SK-N-SH treated with all-trans-retinoic acid at 6 μM for 48 hours (cell line): ENCODE data around the gene SLC26A1.

Experiments
- CSDC2 ChIP-seq: fragments of 250-450 bp; sonication (Bioruptor Pico); IDR thresholded peaks from 2 replicates; pipeline ENCODE4 v1.5.0; 2020; ENCODE audit warnings: mild to moderate bottlenecking, moderate library complexity
- PPARA ChIP-seq: fragments of 250-450 bp; sonication (Bioruptor Pico); IDR thresholded peaks from 2 replicates; pipeline ENCODE4 v1.5.0; 2020; ENCODE audit warnings: mild to moderate bottlenecking, borderline replicate concordance
- RARB ChIP-seq: fragments of 250-450 bp; sonication (Bioruptor Pico); IDR thresholded peaks from 2 replicates; pipeline ENCODE4 v1.8.0; 2021; ENCODE audit warnings: mild to moderate bottlenecking, moderate library complexity
- SNAI2 ChIP-seq: fragments of 250-450 bp; sonication (Bioruptor Pico); IDR thresholded peaks from 2 replicates; pipeline ENCODE4 v1.5.0; 2020; ENCODE audit warnings: mild to moderate bottlenecking, moderate library complexity
- TOX ChIP-seq: fragments of 250-450 bp; sonication (Bioruptor Pico); IDR thresholded peaks from 2 replicates; pipeline ENCODE4 v1.8.0; 2021; ENCODE audit warnings: mild to moderate bottlenecking, moderate library complexity, borderline replicate concordance
- ZNF565 ChIP-seq: fragments of 450-650 bp; formaldehyde crosslinking; conservative IDR thresholded peaks from 2 replicates; pipeline ENCODE4 v1.5.0; 2020; ENCODE audit warnings: low read depth, mild to moderate bottlenecking, moderate library complexity
- ZNF8 ChIP-seq: fragments of 450-650 bp; formaldehyde crosslinking; IDR thresholded peaks from 2 replicates; pipeline ENCODE4 v1.5.0; 2020; ENCODE audit warnings: mild to moderate bottlenecking, moderate library complexity
- TF ChIP-seq, protein P1 (sequence below): fragments of 250-450 bp; sonication (Bioruptor Pico); IDR thresholded peaks from 2 replicates; pipeline ENCODE4 v1.5.1; 2021; ENCODE audit warnings: mild to moderate bottlenecking, moderate library complexity
- TF ChIP-seq, protein P2 (sequence below): fragments of 250-450 bp; sonication (Bioruptor Pico); IDR thresholded peaks from 2 replicates; pipeline ENCODE4 v1.5.1; 2020; ENCODE audit warnings: low read depth, mild to moderate bottlenecking, moderate library complexity

DNA sequence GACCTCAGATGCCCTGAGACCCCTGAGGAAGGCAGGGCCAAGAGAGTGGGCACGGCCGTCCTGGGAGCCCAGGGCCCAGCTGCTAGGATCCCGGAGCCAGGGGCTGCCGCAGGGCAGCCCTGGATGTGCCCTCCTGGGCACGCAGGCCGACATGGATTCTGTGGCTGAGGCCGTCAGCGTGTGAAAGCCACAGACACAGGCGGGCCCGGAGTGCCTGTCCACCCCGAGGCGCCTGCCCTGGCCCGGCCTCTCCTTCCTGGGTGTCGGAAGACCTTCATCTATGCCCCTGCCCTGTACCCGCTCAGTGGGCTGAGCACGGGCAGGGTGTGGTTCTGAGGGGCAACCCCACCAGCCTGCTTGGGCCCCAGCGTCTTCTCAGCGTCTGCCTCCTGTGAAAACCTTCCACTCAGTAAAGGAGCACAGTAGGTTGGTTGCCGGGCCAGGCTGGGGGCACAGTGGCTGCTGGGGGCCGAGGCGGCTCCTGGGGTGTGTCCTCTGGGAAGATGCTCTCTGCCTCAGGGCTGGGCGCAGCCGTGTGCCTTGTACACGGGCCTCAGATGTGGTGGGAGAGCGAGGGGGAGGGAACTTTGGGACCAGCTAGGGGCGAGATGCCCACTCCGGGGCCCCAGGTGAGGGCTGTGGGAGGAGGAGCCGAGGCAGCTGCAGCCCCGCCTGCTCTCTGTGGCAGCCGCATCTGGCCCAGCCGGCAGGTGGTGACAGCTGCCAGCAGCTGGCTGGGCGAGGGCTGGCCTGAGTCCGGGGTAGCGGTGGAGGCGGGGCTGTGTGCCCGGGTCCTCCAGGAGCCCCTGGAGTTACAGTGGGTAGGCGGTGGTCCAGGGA, 39.0 kb upstream of the SLC26A1 start:
- TF ChIP-seq CSDC2 (CRISPR knock-in tag), result no peak
- TF ChIP-seq, protein P1, sequence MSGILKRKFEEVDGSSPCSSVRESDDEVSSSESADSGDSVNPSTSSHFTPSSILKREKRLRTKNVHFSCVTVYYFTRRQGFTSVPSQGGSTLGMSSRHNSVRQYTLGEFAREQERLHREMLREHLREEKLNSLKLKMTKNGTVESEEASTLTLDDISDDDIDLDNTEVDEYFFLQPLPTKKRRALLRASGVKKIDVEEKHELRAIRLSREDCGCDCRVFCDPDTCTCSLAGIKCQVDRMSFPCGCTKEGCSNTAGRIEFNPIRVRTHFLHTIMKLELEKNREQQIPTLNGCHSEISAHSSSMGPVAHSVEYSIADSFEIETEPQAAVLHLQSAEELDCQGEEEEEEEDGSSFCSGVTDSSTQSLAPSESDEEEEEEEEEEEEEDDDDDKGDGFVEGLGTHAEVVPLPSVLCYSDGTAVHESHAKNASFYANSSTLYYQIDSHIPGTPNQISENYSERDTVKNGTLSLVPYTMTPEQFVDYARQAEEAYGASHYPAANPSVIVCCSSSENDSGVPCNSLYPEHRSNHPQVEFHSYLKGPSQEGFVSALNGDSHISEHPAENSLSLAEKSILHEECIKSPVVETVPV (CRISPR knock-in tag), result no peak
- no peak for TF ChIP-seq SNAI2 (CRISPR knock-in tag)
- no peak for TF ChIP-seq ZNF565 (CRISPR knock-in tag)
- TF ChIP-seq, protein P2, sequence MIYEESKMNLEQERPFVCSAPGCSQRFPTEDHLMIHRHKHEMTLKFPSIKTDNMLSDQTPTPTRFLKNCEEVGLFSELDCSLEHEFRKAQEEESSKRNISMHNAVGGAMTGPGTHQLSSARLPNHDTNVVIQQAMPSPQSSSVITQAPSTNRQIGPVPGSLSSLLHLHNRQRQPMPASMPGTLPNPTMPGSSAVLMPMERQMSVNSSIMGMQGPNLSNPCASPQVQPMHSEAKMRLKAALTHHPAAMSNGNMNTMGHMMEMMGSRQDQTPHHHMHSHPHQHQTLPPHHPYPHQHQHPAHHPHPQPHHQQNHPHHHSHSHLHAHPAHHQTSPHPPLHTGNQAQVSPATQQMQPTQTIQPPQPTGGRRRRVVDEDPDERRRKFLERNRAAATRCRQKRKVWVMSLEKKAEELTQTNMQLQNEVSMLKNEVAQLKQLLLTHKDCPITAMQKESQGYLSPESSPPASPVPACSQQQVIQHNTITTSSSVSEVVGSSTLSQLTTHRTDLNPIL (CRISPR knock-in tag), result no peak
- TF ChIP-seq PPARA (CRISPR knock-in tag), result no peak
- no peak for TF ChIP-seq RARB (CRISPR knock-in tag)
- no peak for TF ChIP-seq TOX (CRISPR knock-in tag)
- TF ChIP-seq ZNF8 (CRISPR knock-in tag), result no peak
